AG04449 (cell line): ENCODE results near the gene TMBIM1.

Experiments
- CTCF ChIA-PET: fragments of 350-600 bp; formaldehyde crosslinking; extraction: SDS; loops from one replicate; lab custom pipeline; 2021; ENCODE audit warnings: antibody characterized with exemption; lab: Yijun Ruan, JAX
- POLR2A ChIA-PET: fragments of 400-600, 350-600 bp; formaldehyde crosslinking; extraction: SDS; loops from one replicate; lab custom pipeline; 2020; ENCODE audit warnings: antibody characterized with exemption, inconsistent platforms; lab: Yijun Ruan, JAX
- DNase-seq: peaks from one replicate; pipeline ENCODE4 v3.0.0-alpha.2; 2010; ENCODE audit warnings: low read depth, low spot score
- H3K4me3 ChIP-seq: 2 replicates; pipeline ENCODE4 v1.5.1; 2011; ENCODE audit warnings: low read depth, mild to moderate bottlenecking, control low read depth, low read length
- CTCF ChIP-seq: IDR thresholded peaks from one replicate; pipeline ENCODE4 v1.5.1; 2011; ENCODE audit warnings: mild to moderate bottlenecking, moderate library complexity, low read length, control low read depth, inconsistent platforms; ENCODE audit not compliant: insufficient read depth; ENCODE audit errors: missing control alignments

Gene TMBIM1

GRCh38 chr2:218266316-218266979 lies 25.9 kb downstream of the TMBIM1 start:
- POLR2A ChIA-PET: no interaction called here

GRCh38 chr2:218265626-218266025 lies 26.7 kb downstream of the TMBIM1 start:
- CTCF ChIA-PET: interaction anchor here (1.7 to 2.7 kb wide), 2 partner anchors 8 to 11 kb away, joined by 4 to 18 read pairs; no protein-coding TSS in a partner anchor
- TF ChIP-seq CTCF: no peak
- no peak for DNase-seq
- no peak overlapping the region for H3K4me3 ChIP-seq
- POLR2A ChIA-PET: no interaction called here

More at GRCh38 chr2:218266316-218266979, 25.9 kb downstream of the TMBIM1 start:
- no peak for DNase-seq
- CTCF ChIA-PET: interaction anchor here (1.7 to 2.7 kb wide), 2 partner anchors 9 to 12 kb away, joined by 4 to 18 read pairs; no protein-coding TSS in a partner anchor
- no peak for TF ChIP-seq CTCF
- no peak overlapping the region for H3K4me3 ChIP-seq

GRCh38 chr2:218264773-218265561 lies 27.3 kb downstream of the TMBIM1 start:
- no peak for TF ChIP-seq CTCF
- DNase-seq: no peak
- ChIA-PET CTCF (interaction anchor here (1.7 kb wide), 1 partner anchor 10 kb away, joined by 4 read pairs; no protein-coding TSS in a partner anchor), POLR2A (no interaction called here)
- no peak overlapping the region for H3K4me3 ChIP-seq

- no peak for DNase-seq
- no peak for TF ChIP-seq CTCF
- H3K4me3 ChIP-seq: no peak overlapping the region
- ChIA-PET CTCF (interaction anchor here (1.0 to 1.2 kb wide), 2 partner anchors 10 to 11 kb away, joined by 3 to 4 read pairs; no protein-coding TSS in a partner anchor), POLR2A (interaction anchor here (0.6 to 0.9 kb wide), 2 partner anchors 34 to 586 kb away, joined by 3 read pairs; no protein-coding TSS in a partner anchor)
These were observed 28.3 kb downstream of the TMBIM1 start for GRCh38 chr2:218263817-218264641.

- no peak for DNase-seq
- no peak for TF ChIP-seq CTCF
- no peak overlapping the region for H3K4me3 ChIP-seq
- ChIA-PET POLR2A (interaction anchor here (0.9 kb wide), 1 partner anchor 33 kb away, joined by 3 read pairs; no protein-coding TSS in a partner anchor), CTCF (interaction anchor here (0.7 to 1.9 kb wide), 4 partner anchors 10 to 41 kb away, joined by 3 to 7 read pairs (median 4); no protein-coding TSS in a partner anchor)
These were observed 29.4 kb downstream of the TMBIM1 start for GRCh38 chr2:218262631-218263586.
